HepG2 (cell line): ENCODE data around the gene MAGI1.

Source experiments
- CTCF ChIP-seq: sonication (generic); formaldehyde crosslinking; IDR thresholded peaks from 2 replicates; pipeline ENCODE4 v1.5.0; 2020; ENCODE audit warnings: mild to moderate bottlenecking, missing genetic modification reagents, moderate library complexity
- KDM5A ChIP-seq: fragments of 200-600 bp; sonication (generic); IDR thresholded peaks from 2 replicates; pipeline ENCODE4 v1.7.0; 2018; ENCODE audit warnings: antibody characterized with exemption, mild to moderate bottlenecking, low read length, borderline replicate concordance
- MTF1 ChIP-seq: sonication (generic); formaldehyde crosslinking; IDR thresholded peaks from 2 replicates; pipeline ENCODE4 v1.5.0; 2020; ENCODE audit warnings: missing genetic modification reagents
- NFRKB ChIP-seq: fragments of 450-650 bp; IDR thresholded peaks from 2 replicates; pipeline ENCODE4 v1.6.1; 2017
- POLR2A ChIP-seq, 2 experiments: IDR thresholded peaks; 2 replicates each; pipeline ENCODE4 v1.6.1; 2011; ENCODE audit warnings: low read depth in 2 of 2, low read length in 2 of 2, mild to moderate bottlenecking in 1 of 2, moderate library complexity in 1 of 2; ENCODE audit not compliant: insufficient read depth in 1 of 2
- RAD51 ChIP-seq: fragments of 450-650 bp; IDR thresholded peaks from 2 replicates; pipeline ENCODE4 v1.6.1; 2016; ENCODE audit warnings: borderline replicate concordance
- SKIL ChIP-seq: sonication (generic); formaldehyde crosslinking; IDR thresholded peaks from 2 replicates; pipeline ENCODE4 v1.8.0; 2022; ENCODE audit warnings: missing genetic modification reagents, mild to moderate bottlenecking, moderate library complexity, borderline replicate concordance
- SOX13 ChIP-seq, 3 experiments: fragments of 450-650 bp in 1 of 3; sonication (generic) in 1 of 3; formaldehyde crosslinking in 1 of 3; IDR thresholded peaks in 2 of 3; conservative IDR thresholded peaks in 1 of 3; 2 replicates each; pipeline versions ENCODE4 v1.5.0 to v1.6.1; 2016 to 2020; ENCODE audit warnings: antibody characterized with exemption in 1 of 3, mild to moderate bottlenecking in 1 of 3, missing compliant biosample characterization in 1 of 3, missing genetic modification reagents in 1 of 3, moderate library complexity in 1 of 3
- SP1 ChIP-seq, 2 experiments: fragments of 450-650 bp in 1 of 2; sonication (generic) in 1 of 2; formaldehyde crosslinking in 1 of 2; IDR thresholded peaks; 2 replicates each; pipeline versions ENCODE4 v1.4.0 to v1.6.1; 2016 to 2020; ENCODE audit warnings: missing genetic modification reagents in 1 of 2
- TBX3 ChIP-seq: fragments of 450-650 bp; IDR thresholded peaks from 2 replicates; pipeline ENCODE4 v1.6.1; 2017; ENCODE audit warnings: antibody characterized with exemption, mild to moderate bottlenecking, inconsistent platforms, borderline replicate concordance
- THYN1 ChIP-seq: sonication (generic); formaldehyde crosslinking; IDR thresholded peaks from 2 replicates; pipeline ENCODE4 v1.8.1; 2023; ENCODE audit warnings: low read depth, mild to moderate bottlenecking, moderate library complexity, missing genetic modification reagents, borderline replicate concordance
- TRIM22 ChIP-seq: fragments of 450-650 bp; IDR thresholded peaks from 2 replicates; pipeline ENCODE4 v1.6.1; 2017
- ZBTB34 ChIP-seq: sonication (generic); formaldehyde crosslinking; IDR thresholded peaks from 2 replicates; pipeline ENCODE4 v1.8.0; 2022; ENCODE audit warnings: mild to moderate bottlenecking, missing genetic modification reagents
- ZZZ3 ChIP-seq: sonication (generic); formaldehyde crosslinking; IDR thresholded peaks from 2 replicates; pipeline ENCODE4 v1.4.0; 2020; ENCODE audit warnings: missing genetic modification reagents, mild to moderate bottlenecking, borderline replicate concordance

- no peak for TF ChIP-seq KDM5A
- TF ChIP-seq SOX13 (IDR thresholded peaks at IDR 0.05) = no peak
- no peak for TF ChIP-seq SOX13 (CRISPR knock-in tag; conservative IDR thresholded peaks at IDR 0.05 in 1 of 2, IDR thresholded peaks at IDR 0.05 in 1 of 2)
- TF ChIP-seq ZZZ3 (CRISPR knock-in tag) = no peak
- TF ChIP-seq ZBTB34 = no peak
- no peak for TF ChIP-seq SP1 (IDR thresholded peaks at IDR 0.05)
- no peak for TF ChIP-seq SP1 (CRISPR knock-in tag; IDR thresholded peaks at IDR 0.05)
- TF ChIP-seq TRIM22 = no peak
- TF ChIP-seq NFRKB = no peak
- no peak for TF ChIP-seq TBX3
- TF ChIP-seq RAD51 = no peak
- TF ChIP-seq THYN1 (CRISPR knock-in tag) = no peak
- TF ChIP-seq POLR2A (IDR thresholded peaks at IDR 0.05; ENCODE audit: insufficient read depth in 1 of 2, low read depth in 2 of 2, low read length in 2 of 2) = no peak
- no peak for TF ChIP-seq SKIL (CRISPR knock-in tag)
- TF ChIP-seq MTF1 = no peak
- TF ChIP-seq CTCF (CRISPR knock-in tag) = no peak
Observed at GRCh38 chr3:65893631-65894030, 145.1 kb downstream of the MAGI1 start.
